AG04450 (cell line): ENCODE data around the gene AATK. TPM values are rescaled to one million over a fixed set of nuclear protein-coding genes. Genes with fewer than 3 reads are reported as not detected.

Source experiments
- CTCF ChIA-PET: fragments of 300-600, 350-600 bp; formaldehyde crosslinking; extraction: SDS; loops from one replicate; lab custom pipeline; 2022; ENCODE audit warnings: antibody characterized with exemption, inconsistent platforms; lab: Charles Lee
- POLR2A ChIA-PET: fragments of 350-600 bp; formaldehyde crosslinking; extraction: SDS; loops from one replicate; lab custom pipeline; 2021; ENCODE audit warnings: antibody characterized with exemption, inconsistent platforms; lab: Yijun Ruan, JAX
- DNase-seq: peaks from one replicate; pipeline ENCODE4 v3.0.0-alpha.2; 2011; ENCODE audit warnings: low read depth, low spot score
- H3K27ac ChIP-seq: one replicate; pipeline ENCODE4 v1.5.1; 2012; ENCODE audit warnings: low read depth, low read length, control low read depth
- H3K27me3 ChIP-seq: one replicate; pipeline ENCODE4 v1.6.0; 2012; ENCODE audit warnings: low read length; ENCODE audit not compliant: control insufficient read depth, insufficient read depth
- H3K4me3 ChIP-seq: 2 replicates; pipeline ENCODE4 v1.5.1; 2011; ENCODE audit warnings: mild to moderate bottlenecking, low read depth, low read length, control low read depth
- H3K9me3 ChIP-seq: 2 replicates; pipeline ENCODE4 v1.5.1; 2012; ENCODE audit warnings: low read length; ENCODE audit not compliant: control insufficient read depth, insufficient read depth
- CTCF ChIP-seq: IDR thresholded peaks from 2 replicates; pipeline ENCODE4 v1.5.1; 2011; ENCODE audit warnings: low read depth, low read length, control low read depth, inconsistent platforms
- polyA plus RNA-seq: library from polyadenylated mRNA; depleted of rRNA; stranded (reverse); fragments of >200 nt; gene quantifications from 2 replicates; pipeline ENCODE4 v1.2.3, GENCODE V29; 2011

The AATK gene
- polyA plus RNA-seq, 1 experiment: 0.16 TPM

DNA sequence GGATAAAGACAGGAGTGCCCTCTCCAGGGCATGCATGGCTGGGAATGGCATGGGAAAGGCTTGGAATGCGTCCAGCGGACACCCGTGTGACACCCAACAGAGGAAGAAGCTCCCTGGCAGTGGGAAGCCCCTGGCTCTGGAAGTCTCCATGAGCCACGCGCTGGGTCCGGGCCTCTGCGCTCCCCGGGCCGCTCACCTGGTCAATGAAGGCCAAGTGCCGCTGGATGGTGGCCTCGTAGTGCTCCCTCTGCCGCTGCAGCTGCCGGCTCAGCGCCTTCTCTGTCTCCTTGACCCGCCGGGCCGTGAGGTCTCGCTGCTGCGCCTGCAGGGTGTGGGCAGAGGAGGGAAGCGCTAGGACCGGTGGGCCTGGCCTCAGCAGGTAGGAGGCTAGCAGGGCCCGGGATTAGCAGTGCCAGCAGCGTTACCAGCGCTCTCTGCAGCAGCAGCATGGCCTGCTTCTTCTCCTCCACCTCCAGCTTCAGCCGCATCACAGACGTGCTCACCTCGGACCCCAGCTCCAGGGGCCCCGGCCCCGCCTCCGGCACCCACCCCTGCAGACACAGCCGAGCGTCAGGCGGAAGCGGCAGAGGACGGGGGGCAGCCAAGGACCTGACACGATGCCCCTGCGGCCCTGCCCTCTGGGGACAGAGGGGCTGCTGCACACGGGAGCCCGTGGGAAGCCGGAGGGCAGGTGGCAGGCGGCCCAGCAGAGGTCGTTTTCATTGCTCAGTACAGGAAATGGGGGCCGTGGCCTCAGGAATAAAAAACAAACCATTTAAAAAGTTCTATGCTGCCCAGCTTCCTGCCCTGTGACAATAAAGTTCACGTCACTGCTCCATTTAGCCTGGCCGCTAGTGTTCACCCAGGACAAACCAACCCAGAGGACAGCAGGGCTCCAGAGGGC, 30.7 kb upstream of the AATK start:
- DNase-seq: no peak
- CTCF ChIA-PET: interaction anchor here (0.5 kb wide), 1 partner anchor 215 kb away, joined by 3 read pairs; no protein-coding TSS in a partner anchor
- no peak overlapping the region for H3K4me3 ChIP-seq
- no peak overlapping the region for H3K27ac ChIP-seq
- POLR2A ChIA-PET: no interaction called here
- no peak for TF ChIP-seq CTCF
- no peaks in the 10 kb centered on the region; the same call in 1 of the 2 replicates for H3K9me3 ChIP-seq
- no peaks in the 10 kb centered on the region for H3K27me3 ChIP-seq

DNA sequence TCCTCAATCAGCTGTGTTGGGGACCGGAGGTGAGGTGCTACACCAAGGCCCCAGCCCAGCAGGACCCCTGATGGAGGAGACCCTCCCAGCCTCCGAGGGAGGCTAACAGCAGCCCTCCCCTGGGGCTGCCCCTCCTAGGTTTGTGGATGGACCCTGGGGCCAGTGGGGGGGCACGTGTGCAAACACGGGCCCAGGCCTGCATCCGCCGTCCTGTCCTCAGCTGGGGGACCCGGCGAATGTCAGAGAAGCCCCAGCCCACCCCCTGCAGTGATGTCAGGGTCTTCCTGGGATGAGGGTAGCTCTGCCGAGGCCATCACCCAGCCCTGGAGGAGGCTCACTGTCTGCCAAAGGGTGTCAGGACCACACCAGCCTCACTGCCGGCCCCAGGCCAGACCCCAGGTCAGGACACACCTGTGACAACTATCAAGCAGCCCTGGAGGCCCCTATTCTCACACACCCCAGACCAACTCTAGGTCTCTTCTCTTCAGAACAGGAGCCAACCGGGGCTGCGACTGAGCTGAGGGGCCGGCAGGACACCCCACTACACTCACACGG, 30.0 kb upstream of the AATK start:
- no peak for TF ChIP-seq CTCF
- Histone ChIP-seq H3K27me3 (no peaks in the 10 kb centered on the region), H3K4me3 (no peak overlapping the region), H3K9me3 (no peaks in the 10 kb centered on the region; the same call in 1 of the 2 replicates), H3K27ac (no peak overlapping the region)
- CTCF ChIA-PET: no interaction called here
- no peak for DNase-seq
- POLR2A ChIA-PET: no interaction called here

DNA sequence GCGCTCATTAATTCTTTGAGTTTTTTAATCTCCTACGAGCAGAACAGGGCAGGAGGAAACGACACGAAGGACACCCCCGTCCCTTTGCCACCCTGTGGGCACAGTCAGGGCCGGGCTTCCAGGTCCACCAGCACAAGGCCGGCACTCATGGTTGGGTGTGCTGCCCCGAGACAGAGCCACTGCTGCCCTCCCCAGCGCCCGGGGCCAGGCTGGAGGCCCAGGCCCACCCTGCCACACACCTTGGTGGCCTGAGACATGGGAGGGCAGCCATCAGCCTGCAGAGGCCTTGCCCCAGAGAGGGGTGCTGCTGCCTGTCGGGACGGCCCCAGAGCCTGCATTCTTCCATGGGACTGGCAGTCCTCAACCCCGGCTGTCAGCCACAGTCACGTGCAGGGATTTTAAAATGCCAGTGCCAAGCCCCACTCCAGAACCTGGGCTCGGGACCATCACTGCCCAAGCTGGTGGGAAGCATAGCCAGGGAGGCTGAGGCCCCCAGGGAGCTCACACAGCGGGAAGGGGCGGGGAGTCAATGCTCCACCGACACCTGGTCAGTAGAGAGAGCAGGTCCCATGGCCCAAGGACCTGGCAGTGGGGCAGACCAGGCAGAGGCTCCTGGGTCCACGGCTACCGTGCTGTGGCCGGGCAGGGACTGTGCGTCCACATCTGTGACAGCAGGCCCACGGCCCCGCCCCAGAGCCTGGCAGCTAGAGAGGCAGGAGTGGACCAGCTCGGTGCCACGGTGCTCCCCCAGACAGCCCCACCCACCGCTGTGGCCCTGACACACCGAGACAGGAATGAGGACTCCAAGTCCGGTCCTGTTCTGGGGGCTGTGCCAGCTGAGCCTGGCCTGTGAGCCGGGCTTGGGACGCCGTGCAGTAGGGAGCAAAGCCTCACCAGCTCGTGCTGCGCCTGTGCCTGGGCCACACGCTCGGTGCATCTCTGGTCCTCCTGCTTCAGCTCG, 29.2 kb upstream of the AATK start:
- no peak for DNase-seq
- TF ChIP-seq CTCF: no peak
- Histone ChIP-seq H3K4me3 (no peak overlapping the region), H3K27me3 (no peaks in the 10 kb centered on the region), H3K27ac (no peak overlapping the region), H3K9me3 (no peaks in the 10 kb centered on the region; the same call in 1 of the 2 replicates)
- ChIA-PET CTCF (no interaction called here), POLR2A (no interaction called here)

- POLR2A ChIA-PET: no interaction called here
- DNase-seq: no peak
- CTCF ChIA-PET: no interaction called here
- Histone ChIP-seq H3K27ac (no peak overlapping the region), H3K9me3 (no peaks in the 10 kb centered on the region; the same call in 1 of the 2 replicates), H3K4me3 (no peak overlapping the region), H3K27me3 (no peaks in the 10 kb centered on the region)
- no peak for TF ChIP-seq CTCF
Observed at GRCh38 chr17:81194225-81194760, 28.3 kb upstream of the AATK start.
